Measurements from ENCODE around the gene GNPTG. TPM values are rescaled to one million over a fixed set of nuclear protein-coding genes. Genes with fewer than 3 reads are reported as not detected.

Gene GNPTG
- total and polyA plus RNA-seq, 9 of the 15 experiments (the other 6 are each of a cell fraction or from before 2014, with no cell fraction given): 0.69 to 33.3 (median 13.6) TPM

DNA sequence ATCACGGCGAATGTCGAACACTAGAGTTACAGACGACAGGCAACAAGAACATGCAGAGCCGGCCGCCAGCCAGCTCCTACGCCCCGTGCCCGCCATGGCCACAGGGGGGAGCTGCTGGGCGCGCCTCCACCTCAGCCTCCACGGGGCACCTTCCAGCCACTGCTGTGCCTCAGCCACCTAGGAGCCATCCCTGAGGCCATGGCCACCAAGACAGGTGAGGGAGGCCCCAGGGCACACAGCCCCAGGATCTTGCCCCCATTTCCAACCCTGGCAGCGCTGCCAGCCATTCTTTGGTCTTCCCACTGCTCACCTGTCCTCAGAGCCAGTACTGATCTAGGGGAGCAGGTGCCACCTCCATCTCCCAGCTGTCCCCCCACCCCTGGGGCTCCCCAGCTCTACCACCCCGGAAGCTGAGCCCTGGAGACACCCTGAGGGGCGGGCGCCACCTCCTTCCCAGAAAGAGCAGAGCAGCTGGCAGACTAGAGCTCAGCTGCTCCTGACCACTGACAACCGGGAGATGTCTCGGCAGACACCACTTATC lies 11.8 kb downstream of the GNPTG start (continued):
- TF ChIP-seq NCOA1 (IDR thresholded peaks at IDR 0.05; ENCODE audit: low read depth): no peak
- no peak for TF ChIP-seq RFX1 (IDR thresholded peaks at IDR 0.05)
- no peak for TF ChIP-seq KDM1A (IDR thresholded peaks at IDR 0.05)
- no peak for TF ChIP-seq POLR2H (tag; IDR thresholded peaks at IDR 0.05; ENCODE audit: low read depth)
- TF ChIP-seq, protein P1, sequence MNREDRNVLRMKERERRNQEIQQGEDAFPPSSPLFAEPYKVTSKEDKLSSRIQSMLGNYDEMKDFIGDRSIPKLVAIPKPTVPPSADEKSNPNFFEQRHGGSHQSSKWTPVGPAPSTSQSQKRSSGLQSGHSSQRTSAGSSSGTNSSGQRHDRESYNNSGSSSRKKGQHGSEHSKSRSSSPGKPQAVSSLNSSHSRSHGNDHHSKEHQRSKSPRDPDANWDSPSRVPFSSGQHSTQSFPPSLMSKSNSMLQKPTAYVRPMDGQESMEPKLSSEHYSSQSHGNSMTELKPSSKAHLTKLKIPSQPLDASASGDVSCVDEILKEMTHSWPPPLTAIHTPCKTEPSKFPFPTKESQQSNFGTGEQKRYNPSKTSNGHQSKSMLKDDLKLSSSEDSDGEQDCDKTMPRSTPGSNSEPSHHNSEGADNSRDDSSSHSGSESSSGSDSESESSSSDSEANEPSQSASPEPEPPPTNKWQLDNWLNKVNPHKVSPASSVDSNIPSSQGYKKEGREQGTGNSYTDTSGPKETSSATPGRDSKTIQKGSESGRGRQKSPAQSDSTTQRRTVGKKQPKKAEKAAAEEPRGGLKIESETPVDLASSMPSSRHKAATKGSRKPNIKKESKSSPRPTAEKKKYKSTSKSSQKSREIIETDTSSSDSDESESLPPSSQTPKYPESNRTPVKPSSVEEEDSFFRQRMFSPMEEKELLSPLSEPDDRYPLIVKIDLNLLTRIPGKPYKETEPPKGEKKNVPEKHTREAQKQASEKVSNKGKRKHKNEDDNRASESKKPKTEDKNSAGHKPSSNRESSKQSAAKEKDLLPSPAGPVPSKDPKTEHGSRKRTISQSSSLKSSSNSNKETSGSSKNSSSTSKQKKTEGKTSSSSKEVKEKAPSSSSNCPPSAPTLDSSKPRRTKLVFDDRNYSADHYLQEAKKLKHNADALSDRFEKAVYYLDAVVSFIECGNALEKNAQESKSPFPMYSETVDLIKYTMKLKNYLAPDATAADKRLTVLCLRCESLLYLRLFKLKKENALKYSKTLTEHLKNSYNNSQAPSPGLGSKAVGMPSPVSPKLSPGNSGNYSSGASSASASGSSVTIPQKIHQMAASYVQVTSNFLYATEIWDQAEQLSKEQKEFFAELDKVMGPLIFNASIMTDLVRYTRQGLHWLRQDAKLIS (CRISPR knock-in tag; IDR thresholded peaks at IDR 0.05): no peak
- TF ChIP-seq ZNF592 (IDR thresholded peaks at IDR 0.05): no peak
- no peak for TF ChIP-seq KAT7 (CRISPR knock-in tag; IDR thresholded peaks at IDR 0.05; ENCODE audit: borderline replicate concordance)
- no peak for TF ChIP-seq ZNF280B (CRISPR knock-in tag; IDR thresholded peaks at IDR 0.05)
- no peak for TF ChIP-seq FOXA3 (CRISPR knock-in tag; conservative IDR thresholded peaks at IDR 0.05 in 1 of 2, IDR thresholded peaks at IDR 0.05 in 1 of 2)
- TF ChIP-seq, protein P2, sequence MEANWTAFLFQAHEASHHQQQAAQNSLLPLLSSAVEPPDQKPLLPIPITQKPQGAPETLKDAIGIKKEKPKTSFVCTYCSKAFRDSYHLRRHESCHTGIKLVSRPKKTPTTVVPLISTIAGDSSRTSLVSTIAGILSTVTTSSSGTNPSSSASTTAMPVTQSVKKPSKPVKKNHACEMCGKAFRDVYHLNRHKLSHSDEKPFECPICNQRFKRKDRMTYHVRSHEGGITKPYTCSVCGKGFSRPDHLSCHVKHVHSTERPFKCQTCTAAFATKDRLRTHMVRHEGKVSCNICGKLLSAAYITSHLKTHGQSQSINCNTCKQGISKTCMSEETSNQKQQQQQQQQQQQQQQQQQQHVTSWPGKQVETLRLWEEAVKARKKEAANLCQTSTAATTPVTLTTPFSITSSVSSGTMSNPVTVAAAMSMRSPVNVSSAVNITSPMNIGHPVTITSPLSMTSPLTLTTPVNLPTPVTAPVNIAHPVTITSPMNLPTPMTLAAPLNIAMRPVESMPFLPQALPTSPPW (CRISPR knock-in tag; IDR thresholded peaks at IDR 0.05): no peak; the same call in 1 of the 2 replicates
- no peak for TF ChIP-seq NBN (IDR thresholded peaks at IDR 0.05; ENCODE audit: low read depth)
- TF ChIP-seq, protein P3, sequence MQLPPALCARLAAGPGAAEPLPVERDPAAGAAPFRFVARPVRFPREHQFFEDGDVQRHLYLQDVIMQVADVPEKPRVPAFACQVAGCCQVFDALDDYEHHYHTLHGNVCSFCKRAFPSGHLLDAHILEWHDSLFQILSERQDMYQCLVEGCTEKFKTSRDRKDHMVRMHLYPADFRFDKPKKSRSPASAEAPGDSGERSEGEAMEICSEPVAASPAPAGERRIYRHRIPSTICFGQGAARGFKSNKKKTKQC (CRISPR knock-in tag; IDR thresholded peaks at IDR 0.05): no peak
- TF ChIP-seq ZNF79 (CRISPR knock-in tag; IDR thresholded peaks at IDR 0.05; ENCODE audit: low read depth): no peak
- TF ChIP-seq ZBTB9 (CRISPR knock-in tag; IDR thresholded peaks at IDR 0.05): peak; percentile 24; the same call in 1 of the 2 replicates
